HG03469 (cell line): ENCODE data around the gene PRSS38.

Source experiments
- ATAC-seq: cut with Tn5 transposase; IDR thresholded peaks from one replicate; pipeline ENCODE4 v1.9.1; 2021; ENCODE audit warnings: mild to moderate bottlenecking, moderate library complexity, moderate number of reproducible peaks; ENCODE audit not compliant: unreplicated experiment

PRSS38 gene

DNA sequence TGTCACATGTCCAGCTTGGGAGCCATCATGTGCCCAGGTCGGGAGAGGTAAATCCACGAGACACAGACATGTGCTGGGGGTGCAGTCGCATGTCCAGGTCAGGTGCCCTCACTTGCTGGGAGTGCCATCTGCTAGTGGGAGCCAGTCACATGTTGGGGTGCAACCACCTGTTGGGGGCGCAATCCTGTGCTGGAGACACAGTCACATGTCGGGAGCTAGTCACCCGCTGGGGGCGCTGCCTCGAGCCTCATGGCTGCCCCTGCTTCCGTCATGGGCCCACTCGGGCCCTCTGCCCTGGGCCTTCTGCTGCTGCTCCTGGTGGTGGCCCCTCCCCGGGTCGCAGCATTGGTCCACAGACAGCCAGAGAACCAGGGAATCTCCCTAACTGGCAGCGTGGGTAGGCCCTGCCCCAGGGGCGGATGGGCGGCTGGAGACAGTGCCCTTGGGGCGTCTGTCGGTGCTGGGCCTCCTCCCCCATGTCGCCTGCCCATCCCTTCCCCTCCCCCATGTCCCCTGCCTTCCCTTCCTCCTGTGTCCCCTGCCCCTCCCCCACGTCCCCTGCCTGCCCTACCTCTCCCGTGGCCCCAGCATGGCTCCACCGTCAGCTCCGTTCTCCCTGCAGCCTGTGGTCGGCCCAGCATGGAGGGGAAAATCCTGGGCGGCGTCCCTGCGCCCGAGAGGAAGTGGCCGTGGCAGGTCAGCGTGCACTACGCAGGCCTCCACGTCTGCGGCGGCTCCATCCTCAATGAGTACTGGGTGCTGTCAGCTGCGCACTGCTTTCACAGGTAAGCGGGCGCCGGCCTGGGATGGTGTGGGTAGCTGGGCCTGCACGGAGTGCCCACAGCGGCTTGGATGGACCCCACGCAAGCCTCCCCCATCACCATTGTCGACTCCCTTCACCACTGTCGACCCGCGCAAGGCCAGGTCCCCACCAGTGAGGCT lies at the start of gene PRSS38:
Gene PRSS38, plus strand, starts transcription at position 208 of the 942 bp plus-strand sequence. Its CDS starts 42 bp downstream, at position 250.
- no peak for ATAC-seq

DNA sequence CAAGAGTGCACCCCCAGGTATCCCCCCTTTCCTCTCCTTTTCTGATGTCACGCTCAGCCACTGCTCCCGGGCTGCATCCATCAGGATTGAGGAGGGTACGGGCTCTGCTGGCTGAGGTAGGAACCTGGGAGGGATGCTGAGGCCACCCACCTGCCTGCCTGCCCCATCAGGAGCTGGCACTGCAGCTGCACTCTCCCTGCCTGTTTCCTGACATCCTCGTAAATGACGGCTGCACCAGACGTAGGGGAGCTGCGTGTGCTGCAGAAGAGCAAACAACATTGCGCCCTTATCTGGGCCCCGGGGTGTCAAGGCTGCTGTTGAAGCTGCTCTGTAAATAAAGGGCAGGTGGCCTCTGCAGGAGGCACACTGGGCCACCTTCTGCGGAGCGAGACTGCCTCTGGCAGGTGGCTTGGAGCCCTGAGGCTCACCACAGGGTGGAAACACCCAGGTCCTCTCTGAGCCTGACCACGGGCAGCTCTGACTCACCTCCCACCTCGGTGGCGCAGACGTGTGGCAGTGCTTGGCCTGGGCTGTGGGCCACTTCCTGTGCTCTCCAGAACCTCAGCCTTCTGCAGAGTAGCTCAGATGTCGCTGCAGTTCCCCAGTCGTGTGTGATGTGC lies 49.4 kb upstream of the PRSS38 start:
- no peak for ATAC-seq

DNA sequence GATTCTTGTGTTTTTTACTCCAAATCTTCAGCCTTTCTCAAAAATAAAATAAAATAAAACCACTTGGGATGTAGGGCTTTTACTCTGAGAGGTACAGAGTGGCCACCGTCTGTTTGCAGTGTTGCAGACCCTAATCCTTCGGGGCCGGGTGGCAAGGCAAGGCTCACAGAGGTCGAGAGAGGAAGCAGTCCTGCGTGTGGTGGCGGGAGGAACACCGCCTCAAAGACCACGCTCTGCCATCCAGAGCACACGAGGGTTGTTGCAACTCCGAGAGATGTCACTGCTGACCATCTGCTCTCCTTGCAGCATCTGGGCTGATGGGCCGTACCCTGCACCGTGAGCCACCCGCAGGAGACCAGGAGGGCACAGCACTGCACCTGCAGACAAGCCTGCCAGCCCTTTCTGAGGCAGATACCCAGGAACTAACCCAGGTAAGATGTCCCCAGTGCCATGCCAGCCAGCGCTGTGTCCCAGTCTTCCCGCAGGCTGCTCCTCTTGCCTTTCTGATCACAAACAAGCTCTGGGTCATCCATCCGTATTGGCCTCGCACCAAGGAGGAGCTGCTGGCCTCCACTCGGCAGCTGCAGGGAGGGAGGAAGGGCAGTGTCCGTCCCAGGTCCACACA lies 48.7 kb upstream of the PRSS38 start:
- ATAC-seq: no peak

DNA sequence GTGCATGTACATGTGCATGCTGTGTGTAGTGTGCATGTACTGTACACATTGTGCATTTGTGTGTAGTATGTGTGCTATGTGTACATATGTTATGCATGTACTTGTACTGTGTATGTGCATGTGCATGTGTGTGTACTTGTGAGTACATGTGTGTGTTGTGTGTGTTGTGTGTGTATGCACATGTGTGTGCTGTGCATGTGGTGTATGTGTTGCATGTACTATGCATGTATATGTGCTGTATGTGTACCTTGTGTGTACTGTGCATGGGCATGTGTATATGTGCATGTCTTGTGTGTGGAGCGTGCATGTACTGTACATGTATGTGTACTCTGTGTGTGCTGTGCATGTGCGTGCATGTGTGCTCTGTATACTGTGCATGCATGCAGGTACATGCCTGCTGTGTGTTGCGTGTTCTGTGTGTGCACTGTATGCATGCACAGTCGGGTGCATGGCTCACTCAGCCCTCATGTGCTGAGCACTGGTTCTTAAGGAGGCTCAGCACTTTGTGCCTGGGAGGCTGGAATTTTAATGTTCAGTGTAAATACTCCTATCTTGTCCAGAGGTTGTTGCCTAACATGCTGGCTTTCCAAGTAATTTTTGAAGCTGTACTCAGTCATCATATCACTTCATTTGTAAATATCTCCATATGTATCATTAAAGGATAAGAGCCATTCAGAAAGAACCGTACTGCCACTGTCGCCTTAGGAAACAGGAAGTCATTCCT lies 47.9 kb upstream of the PRSS38 start:
- no peak for ATAC-seq

DNA sequence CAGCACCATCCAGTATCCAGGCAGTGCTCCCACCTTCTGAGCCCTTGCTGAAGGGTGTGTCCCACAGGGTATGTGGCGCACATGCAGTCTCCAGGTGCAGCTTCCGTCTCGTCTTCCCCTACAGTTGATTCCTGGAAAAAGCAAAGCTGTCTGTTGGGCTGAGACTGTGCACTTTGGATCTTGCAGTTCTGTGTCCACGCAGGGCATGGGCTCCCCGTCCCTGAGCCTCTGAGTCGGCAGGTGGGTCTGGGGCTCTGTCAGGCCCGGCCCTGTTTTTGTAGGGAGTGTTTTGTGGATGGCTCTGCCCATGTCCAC lies 47.4 kb upstream of the PRSS38 start:
- no peak for ATAC-seq

DNA sequence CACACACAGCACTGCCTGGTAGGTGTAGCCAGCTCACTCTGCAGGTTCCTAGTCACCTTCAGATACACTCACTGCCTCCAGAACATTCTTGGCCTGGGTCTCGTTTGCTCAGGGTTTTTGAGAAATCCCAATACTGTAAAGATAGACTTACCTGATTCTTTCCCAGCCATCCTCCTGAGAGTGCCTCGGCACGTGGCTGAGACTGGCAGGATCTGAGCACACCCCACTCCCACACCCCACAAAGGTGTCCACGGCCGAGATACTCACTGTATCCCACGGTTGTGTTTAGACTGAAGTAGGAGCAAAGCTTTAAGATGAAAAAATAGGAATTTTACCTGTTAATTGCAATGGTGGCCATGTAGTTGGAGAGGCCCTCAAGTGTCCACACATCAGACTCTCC lies 46.8 kb upstream of the PRSS38 start:
- ATAC-seq: no peak

DNA sequence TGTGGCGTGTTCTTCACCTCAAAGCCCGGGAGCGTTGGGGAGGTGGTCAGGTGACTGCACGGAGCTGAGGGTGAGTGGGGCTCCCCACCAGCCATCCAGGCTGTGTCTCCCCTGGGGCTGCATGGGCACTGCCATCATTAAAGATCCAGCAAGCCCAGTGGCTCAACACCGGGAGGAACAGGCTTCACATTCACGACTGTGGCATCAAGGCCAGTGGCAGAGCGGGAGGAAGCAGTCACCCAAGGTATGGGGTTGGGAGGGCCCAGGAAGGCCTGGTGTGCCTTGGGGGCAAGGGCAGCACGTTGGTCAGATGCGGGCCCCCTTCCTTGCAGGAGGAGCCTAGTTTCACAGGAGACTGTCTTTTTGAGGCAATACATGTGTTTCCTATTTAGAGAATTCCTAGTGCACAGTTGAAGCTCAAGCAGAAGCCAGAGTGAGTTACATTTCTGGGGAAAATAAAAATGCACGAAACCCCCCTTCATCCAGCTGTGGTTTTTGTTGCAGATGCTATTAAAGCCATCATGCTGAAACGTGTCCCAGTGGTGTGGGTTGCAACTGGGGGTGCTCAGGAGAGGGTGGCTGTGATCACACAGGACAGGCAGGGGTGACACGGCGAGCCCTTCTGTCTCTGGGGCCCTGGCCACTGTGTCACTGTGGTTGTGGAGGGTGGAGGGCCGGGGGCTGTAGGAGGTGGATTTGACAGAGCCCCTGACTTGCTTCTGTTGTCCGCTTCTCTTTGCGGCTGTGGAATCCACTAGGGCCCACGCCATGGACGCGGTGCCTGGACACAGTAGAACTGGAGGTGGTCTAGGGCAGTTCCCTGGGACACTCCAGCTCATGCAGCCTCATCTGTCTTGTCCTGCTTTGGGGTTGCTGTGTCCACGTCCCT lies 46.2 kb upstream of the PRSS38 start:
- ATAC-seq: no peak

DNA sequence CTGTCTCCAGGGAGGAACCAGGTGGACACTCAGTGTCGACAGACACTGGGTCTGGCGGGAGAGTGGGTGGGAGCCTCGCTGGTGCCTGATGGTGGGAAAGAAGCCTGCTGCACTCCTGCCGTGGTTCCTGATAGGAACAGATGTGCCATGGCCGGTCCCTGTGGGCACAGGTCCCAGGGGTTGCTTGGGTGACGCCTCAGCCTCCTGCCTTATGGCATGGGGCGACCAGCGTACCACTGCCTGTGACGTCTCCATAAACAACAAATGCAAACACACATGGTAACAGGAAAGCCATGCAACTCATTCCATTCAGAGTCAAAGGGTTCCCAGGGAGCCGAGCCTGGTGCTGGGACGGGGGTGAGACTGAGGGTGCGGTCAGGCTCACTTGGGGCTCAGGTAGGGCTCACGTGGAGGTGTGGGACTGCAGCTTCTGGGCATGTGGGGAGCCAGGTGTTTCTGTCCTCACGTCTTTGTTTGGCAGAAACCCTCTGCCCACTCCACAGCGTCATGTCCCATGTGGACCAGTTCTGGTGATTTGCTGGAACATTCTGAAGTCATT lies 45.5 kb upstream of the PRSS38 start:
- ATAC-seq: no peak

DNA sequence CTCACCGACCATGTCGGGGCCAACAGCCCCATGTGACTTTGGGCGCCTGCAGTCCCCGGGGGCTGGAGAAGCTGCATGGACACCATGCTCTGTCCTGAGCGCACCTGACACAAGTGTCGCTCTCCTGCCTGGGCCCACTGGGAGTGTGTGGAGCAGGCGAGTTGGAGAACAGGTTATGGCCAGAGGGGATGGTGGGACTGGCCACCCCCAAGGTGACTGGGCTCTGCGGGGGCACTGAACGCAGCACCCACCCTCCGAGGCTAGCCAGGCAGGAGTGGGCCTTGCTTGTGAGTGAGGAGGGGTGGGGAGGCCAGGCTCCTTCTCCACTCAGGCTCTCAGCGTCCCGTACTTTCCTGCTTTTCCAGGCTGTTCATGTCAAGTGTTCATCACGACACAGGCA lies 44.7 kb upstream of the PRSS38 start:
- no peak for ATAC-seq

DNA sequence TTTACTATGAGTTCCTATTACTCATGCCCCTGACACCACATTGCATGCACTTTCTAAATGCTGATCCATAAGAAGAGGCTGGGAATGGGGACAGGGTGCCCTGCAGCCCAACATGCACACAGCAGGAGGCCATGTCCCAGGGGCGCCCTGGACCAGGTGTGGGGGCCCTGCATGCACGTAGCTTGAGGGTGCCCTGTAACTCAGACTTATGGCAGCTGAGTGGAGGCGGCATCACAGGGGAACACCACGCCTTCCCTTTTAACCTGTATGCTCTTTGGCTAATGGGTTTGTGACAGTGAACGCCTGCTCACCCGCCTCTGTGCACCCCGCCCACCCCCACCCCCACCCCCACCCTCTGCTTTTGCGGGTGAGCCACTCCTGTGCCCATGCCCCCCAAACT lies 44.1 kb upstream of the PRSS38 start:
- ATAC-seq: no peak

DNA sequence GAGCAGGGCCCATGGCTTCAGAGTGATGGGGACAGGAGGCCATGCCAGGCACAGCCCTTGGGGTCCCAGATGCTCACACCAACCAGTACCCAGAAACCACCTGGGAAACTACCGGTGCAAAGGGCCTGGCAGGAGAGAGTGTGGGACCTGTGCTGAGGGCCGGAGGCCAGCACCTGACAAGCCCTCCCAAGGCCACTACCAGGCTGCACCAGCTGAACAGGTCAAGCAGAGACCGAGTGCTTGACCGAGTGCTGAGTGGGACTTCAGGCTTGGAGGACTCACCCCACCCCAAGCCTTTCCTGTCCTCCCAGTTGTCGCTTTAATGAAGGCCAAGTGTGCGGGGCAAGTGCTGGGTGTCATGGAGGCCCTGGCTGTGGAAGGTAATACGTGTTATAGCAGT lies 43.7 kb upstream of the PRSS38 start:
- ATAC-seq: no peak

DNA sequence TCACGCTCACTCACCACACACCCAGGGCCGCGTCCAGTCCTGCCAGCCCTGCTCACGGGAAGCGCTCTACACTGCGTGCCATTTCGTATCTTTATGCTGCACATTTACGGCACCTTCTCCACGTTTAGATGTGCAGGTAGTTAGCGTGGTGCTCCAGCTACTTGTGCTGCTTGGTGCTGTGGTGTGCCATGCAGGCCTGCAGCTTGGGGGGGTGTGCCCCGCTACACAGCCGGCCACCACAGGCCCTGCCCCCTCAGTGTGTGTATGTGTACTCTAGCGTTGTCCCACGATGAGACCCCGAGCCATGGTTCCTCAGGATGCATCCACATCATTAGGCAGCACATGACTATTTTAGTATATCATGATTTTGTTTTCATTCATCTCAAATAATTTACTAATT lies 41.9 kb upstream of the PRSS38 start:
- no peak for ATAC-seq

DNA sequence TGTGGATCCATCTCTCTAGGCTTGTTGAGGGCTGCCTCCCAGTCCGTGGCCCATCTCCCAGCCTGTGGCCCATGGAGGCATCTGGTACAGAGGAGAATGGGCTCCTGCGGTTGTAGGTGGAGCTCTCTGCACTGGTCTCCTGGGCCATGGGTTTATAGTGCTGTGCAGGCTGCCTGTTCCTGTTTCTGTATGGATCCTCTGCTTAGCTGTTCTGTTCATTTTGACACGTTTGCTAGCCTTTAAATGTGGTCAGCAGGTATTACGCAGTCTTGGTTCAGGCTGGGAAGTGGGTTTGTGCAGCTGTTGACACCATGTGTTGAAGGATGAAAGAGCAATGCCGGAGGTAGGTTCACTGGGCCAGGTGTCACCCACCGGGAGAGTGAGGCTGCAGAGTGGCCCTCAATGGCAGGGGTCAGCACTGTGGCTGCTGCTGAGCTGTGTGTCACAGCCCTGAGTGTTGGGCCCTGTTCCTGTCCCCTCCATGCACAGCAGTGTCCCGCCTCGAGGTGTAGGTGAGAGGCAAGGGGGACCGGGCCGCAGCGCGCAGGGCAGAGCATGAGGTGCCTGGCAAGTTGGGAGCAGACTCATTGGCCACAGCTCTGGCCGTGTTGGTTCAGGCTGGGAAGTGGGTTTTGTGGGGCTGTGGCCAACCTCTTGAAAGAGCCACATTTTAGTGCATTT lies 41.3 kb upstream of the PRSS38 start:
- no peak for ATAC-seq

DNA sequence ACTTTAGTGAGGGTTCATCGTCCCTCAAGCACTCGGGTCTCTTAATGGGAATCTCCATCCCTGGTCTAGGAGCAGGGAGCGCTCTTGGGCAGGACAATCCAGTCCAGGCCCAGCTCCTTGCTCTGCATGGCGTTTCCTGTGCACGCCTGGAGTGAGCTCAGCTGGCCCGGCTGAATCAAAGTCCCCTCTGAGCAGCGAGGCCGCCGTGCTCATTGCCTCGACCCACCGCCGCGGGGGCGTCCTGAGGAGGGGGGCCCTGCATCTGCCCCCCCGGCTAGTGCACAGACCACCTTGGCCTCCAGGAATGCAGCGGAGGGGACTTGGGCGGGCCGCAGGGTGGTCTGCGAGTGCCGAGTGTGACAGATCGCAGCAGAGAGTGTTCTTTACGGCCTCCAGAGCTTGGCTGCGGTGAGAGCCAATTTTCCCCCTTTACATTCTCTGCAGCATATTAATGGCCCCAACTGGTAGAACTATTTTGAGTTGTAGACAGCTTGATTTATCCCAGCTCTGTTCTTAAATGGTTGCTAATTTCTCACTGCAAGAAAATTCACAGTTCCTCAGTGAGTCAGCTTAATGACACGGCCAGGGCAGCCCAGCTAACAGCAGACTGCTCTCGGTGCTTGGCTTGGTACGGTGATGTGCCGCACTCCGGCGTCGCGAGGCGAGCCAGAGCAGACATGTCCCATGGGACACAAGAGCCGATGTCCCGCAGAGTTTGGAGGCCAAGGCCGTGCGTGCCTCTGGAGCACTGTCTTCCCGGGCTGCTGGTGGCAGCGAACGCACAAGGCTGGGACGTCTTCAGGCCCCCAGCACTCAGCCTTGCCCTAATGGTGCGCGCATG lies 40.4 kb upstream of the PRSS38 start:
- ATAC-seq: no peak

DNA sequence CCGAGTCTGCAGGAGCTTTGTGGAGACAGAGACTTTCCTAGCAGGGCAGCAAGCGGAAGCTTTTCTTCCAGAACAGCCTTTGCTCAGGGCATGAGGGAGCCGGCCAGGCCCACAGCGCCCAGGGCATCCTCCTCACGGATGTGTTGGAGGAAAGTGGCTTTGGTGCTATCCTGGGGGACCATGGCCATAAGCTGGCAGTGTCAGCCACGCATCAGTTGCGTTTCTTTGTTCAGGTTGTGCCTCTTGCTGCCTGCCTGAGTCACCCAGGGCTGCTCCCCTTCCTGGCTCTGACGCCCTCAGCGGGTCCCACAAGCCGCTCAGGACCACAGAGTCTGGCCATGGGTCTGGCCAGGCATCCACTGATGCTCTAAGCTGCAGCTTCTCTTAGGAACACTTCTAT lies 39.6 kb upstream of the PRSS38 start:
- ATAC-seq: no peak

DNA sequence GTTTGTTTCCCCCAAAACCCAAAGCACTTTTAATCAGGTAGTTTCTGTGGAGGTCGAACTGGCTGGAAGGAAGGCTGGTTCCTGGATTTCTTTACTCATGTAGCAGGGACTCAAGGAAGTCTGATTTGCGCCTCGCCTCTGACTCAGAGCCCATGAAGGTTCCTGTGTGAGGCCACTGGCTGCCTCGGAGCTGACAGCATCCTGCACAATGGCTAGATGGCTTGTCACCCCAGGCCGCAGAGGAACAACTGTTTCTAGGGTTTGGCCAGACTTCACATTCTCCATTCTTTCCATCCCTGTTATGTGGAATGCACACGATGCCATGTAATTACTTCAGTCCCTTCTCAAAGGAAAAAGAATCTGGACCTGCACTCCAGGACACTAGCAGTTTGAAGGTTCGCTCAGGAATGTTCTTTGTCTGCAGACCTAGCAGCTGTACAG lies 39.1 kb upstream of the PRSS38 start:
- no peak for ATAC-seq

DNA sequence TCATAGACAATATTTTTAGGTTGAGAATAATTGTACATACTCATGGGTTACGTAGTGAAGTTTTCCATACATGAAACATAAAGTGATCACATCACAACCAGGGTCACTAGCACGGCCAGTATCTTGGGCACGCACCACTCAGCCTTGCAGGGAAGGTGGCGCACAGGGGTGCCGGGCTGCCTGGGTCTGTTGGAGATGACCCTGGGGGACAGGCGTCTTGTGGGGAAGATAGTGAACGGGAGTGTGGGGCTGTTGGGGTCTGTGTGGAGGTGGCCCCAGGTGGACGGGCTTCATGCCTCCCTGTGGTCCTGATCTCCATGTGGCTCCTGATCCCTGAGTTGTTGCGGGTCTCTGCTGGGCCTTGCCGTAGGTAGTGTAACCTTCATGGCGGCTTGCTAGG lies 38.3 kb upstream of the PRSS38 start:
- no peak for ATAC-seq

DNA sequence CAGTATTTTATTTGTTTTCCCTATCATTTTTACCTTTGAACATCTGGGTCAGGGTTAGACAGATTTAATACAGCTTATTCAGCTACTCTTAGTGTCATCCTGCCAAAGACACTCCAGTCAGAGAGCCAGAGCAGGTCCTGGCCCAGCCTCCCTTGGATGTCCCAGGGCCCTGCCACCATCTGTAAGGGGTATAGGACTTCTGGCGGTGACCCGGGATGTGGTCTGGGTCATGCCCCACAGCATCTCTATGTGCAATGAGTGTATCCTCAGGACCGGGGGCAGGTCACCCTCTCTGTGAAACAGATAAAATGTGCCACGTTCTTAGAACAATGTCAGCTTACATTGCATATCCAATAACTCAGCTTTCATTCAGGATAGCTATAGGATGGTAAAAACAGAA lies 37.8 kb upstream of the PRSS38 start:
- ATAC-seq: no peak
